Keratinocyte (primary cell): ENCODE measurements around the gene NGEF. TPM values are rescaled to one million over a fixed set of nuclear protein-coding genes. Genes with fewer than 3 reads are reported as not detected.

Source experiments
- DNase-seq: peaks from one replicate; pipeline ENCODE4 v3.0.0-alpha.2; 2011; ENCODE audit warnings: low read depth, missing footprints, low spot score
- FAIRE-seq: peaks from 2 replicates; lab custom pipeline; 2011; peaks lifted over from hg19 to GRCh38; lab: Jason Lieb, UNC
- H2AFZ ChIP-seq: 2 replicates; pipeline ENCODE4 v1.6.0; 2012; ENCODE audit warnings: low read length, control low read depth, inconsistent platforms; ENCODE audit not compliant: control insufficient read depth
- H3K27ac ChIP-seq: 2 replicates; pipeline ENCODE4 v1.5.1; 2011; ENCODE audit warnings: low read length; ENCODE audit not compliant: control insufficient read depth, insufficient read depth
- H3K27me3 ChIP-seq: 3 replicates; pipeline ENCODE4 v1.6.0; 2011; ENCODE audit warnings: low read length; ENCODE audit not compliant: control insufficient read depth, insufficient read depth; ENCODE audit errors: extremely low read depth
- H3K36me3 ChIP-seq, 2 experiments: 2 replicates in 1 of 2; 3 replicates in 1 of 2; pipeline ENCODE4 v1.5.1; 2011; ENCODE audit warnings: low read length in 2 of 2, mild to moderate bottlenecking in 1 of 2; ENCODE audit not compliant: control insufficient read depth in 2 of 2, insufficient read depth in 2 of 2; ENCODE audit errors: extremely low read depth in 1 of 2
- H3K4me1 ChIP-seq: 3 replicates; pipeline ENCODE4 v1.5.1; 2011; ENCODE audit warnings: low read length; ENCODE audit not compliant: control insufficient read depth, insufficient read depth; ENCODE audit errors: extremely low read depth
- H3K4me2 ChIP-seq: 3 replicates; pipeline ENCODE4 v1.6.0; 2011; ENCODE audit warnings: low read depth, low read length; ENCODE audit not compliant: control insufficient read depth, insufficient read depth; ENCODE audit errors: extremely low read depth
- H3K4me3 ChIP-seq, 3 experiments: fragments of 200-600 bp in 1 of 3; sonication (generic) in 1 of 3; 2 replicates in 2 of 3; 3 replicates in 1 of 3; pipeline ENCODE4 v1.5.1; 2011 to 2016; ENCODE audit warnings: low read length in 3 of 3, mild to moderate bottlenecking in 3 of 3, control low read depth in 2 of 3, inconsistent platforms in 1 of 3, low read depth in 1 of 3, mixed read lengths in 1 of 3, mixed run types in 1 of 3, moderate library complexity in 1 of 3; ENCODE audit not compliant: control insufficient read depth in 2 of 3, insufficient read depth in 2 of 3; ENCODE audit errors: extremely low read depth in 1 of 3
- H3K79me2 ChIP-seq: 2 replicates; pipeline ENCODE4 v1.6.0; 2012; ENCODE audit warnings: low read length; ENCODE audit not compliant: control insufficient read depth, insufficient read depth
- H3K9ac ChIP-seq: 3 replicates; pipeline ENCODE4 v1.6.0; 2011; ENCODE audit warnings: low read length; ENCODE audit not compliant: control insufficient read depth, insufficient read depth; ENCODE audit errors: extremely low read depth
- H3K9me1 ChIP-seq: 3 replicates; pipeline ENCODE4 v1.6.0; 2011; ENCODE audit warnings: low read length; ENCODE audit not compliant: control insufficient read depth, insufficient read depth; ENCODE audit errors: extremely low read depth
- H3K9me3 ChIP-seq: 2 replicates; pipeline ENCODE4 v1.5.1; 2012; ENCODE audit warnings: low read depth, low read length; ENCODE audit not compliant: control insufficient read depth
- H4K20me1 ChIP-seq: 3 replicates; pipeline ENCODE4 v1.6.0; 2011; ENCODE audit warnings: low read length; ENCODE audit not compliant: control insufficient read depth, insufficient read depth; ENCODE audit errors: extremely low read depth
- CTCF ChIP-seq, 3 experiments: IDR thresholded peaks in 1 of 3; conservative IDR thresholded peaks in 1 of 3; optimal IDR thresholded peaks in 1 of 3; 2 replicates in 2 of 3; 3 replicates in 1 of 3; pipeline versions ENCODE3 to v1.5.1; 2011; ENCODE audit warnings: low read length in 3 of 3, mild to moderate bottlenecking in 3 of 3, moderate library complexity in 2 of 3, control low read depth in 1 of 3, inconsistent platforms in 1 of 3; ENCODE audit not compliant: insufficient read depth in 2 of 3; ENCODE audit errors: extremely low read depth in 1 of 3
- EZH2 ChIP-seq: IDR thresholded peaks from one replicate; pipeline ENCODE4 v1.6.1; 2012; ENCODE audit warnings: inconsistent platforms, mild to moderate bottlenecking, low read length, moderate library complexity
- dilution Hi-C: fragments of 300-500 bp; cut with MboI; formaldehyde crosslinking; loops from one replicate; pipeline ENCODE4 v1.7.0; 2020; ENCODE audit warnings: low sequenced_read_pairs; ENCODE audit not compliant: extremely low pct_ligation_motif_present
- polyA plus RNA-seq, 5 experiments: library from polyadenylated mRNA; depleted of rRNA in 3 of 5; stranded (reverse) in 3 of 5; stranded (forward) in 1 of 5; unstranded in 1 of 5; fragments of >200 nt; gene quantifications; 1 replicate in 1 of 5; 2 replicates in 3 of 5; 3 replicates in 1 of 5; pipeline versions ENCODE4 v1.2.1 to v1.2.3, GENCODE V29; 2011 to 2012; ENCODE audit warnings: missing spikeins in 2 of 5, low read depth in 1 of 5, low replicate concordance in 1 of 5

The NGEF gene
- polyA plus RNA-seq, 1 donor (not counting 4 experiments of a cell fraction or from before 2014, with no cell fraction given) = 0.17 TPM

GRCh38 chr2:233000886-233001750 lies 11.9 kb downstream of the NGEF start:
- Histone ChIP-seq H3K4me1 (no peaks in the 10 kb centered on the region), H3K4me3 (no peak overlapping the region), H3K4me2 (no peak overlapping the region), H4K20me1 (no peaks in the 10 kb centered on the region), H3K36me3 (no peaks in the 10 kb centered on the region), H3K27ac (no peak overlapping the region), H3K27me3 (peaks cover 11% of the 10 kb centered on the region), H3K9me1 (no peaks in the 10 kb centered on the region), H3K79me2 (no peaks in the 10 kb centered on the region), H2AFZ (no peak overlapping the region), H3K9ac (no peak overlapping the region), H3K9me3 (no peaks in the 10 kb centered on the region)
- FAIRE-seq = no peak
- dilution Hi-C loops = no loop called here
- no peak for DNase-seq
- TF ChIP-seq CTCF (optimal IDR thresholded peaks at IDR 0.05 in 1 of 3, IDR thresholded peaks at IDR 0.05 in 1 of 3, conservative IDR thresholded peaks at IDR 0.05 in 1 of 3; ENCODE audit: extremely low read depth in 1 of 3, insufficient read depth in 2 of 3, low read length in 3 of 3) (no peak), EZH2 (no peak)

GRCh38 chr2:232999354-232999753 lies 13.7 kb downstream of the NGEF start:
- H3K9me1 ChIP-seq = no peaks in the 10 kb centered on the region
- no peak overlapping the region for H3K4me2 ChIP-seq
- no peaks in the 10 kb centered on the region for H4K20me1 ChIP-seq
- H2AFZ ChIP-seq = no peak overlapping the region
- peaks cover 8% of the 10 kb centered on the region for H3K27me3 ChIP-seq
- FAIRE-seq = no peak
- dilution Hi-C loops = no loop called here
- H3K27ac ChIP-seq = no peak overlapping the region
- H3K4me3 ChIP-seq = no peak overlapping the region
- H3K36me3 ChIP-seq = no peaks in the 10 kb centered on the region
- no peak for TF ChIP-seq CTCF (optimal IDR thresholded peaks at IDR 0.05 in 1 of 3, IDR thresholded peaks at IDR 0.05 in 1 of 3, conservative IDR thresholded peaks at IDR 0.05 in 1 of 3; ENCODE audit: extremely low read depth in 1 of 3, insufficient read depth in 2 of 3, low read length in 3 of 3)
- no peak for TF ChIP-seq EZH2
- H3K79me2 ChIP-seq = no peaks in the 10 kb centered on the region
- no peaks in the 10 kb centered on the region for H3K9me3 ChIP-seq
- DNase-seq = no peak
- H3K9ac ChIP-seq = no peak overlapping the region
- H3K4me1 ChIP-seq = no peaks in the 10 kb centered on the region
